ENCODE data around the gene ZSWIM1. TPM values are rescaled to one million over a fixed set of nuclear protein-coding genes. Genes with fewer than 3 reads are reported as not detected.

The ZSWIM1 gene
- total and polyA plus RNA-seq, 10 of the 15 experiments (the other 5 are each of a cell fraction or from before 2014, with no cell fraction given) = 2.4 to 16.0 (median 9.8) TPM

- TF ChIP-seq ZBTB4 (CRISPR knock-in tag; IDR thresholded peaks at IDR 0.05) (no peak), ASH2L (IDR thresholded peaks at IDR 0.05; ENCODE audit: borderline replicate concordance, low read depth) (no peak), TCF12 (IDR thresholded peaks at IDR 0.05; ENCODE audit: low read depth, low read length) (peak; percentile 62; the same call in 1 of the 2 replicates), CREB1 (IDR thresholded peaks at IDR 0.05; ENCODE audit: low read depth) (peak; percentile 83), CBFB (IDR thresholded peaks at IDR 0.05; ENCODE audit: low read depth) (peak; percentile 39; the same call in 1 of the 2 replicates), POLR2AphosphoS5 (IDR thresholded peaks at IDR 0.05; ENCODE audit: low read length) (peak; percentile 96), TCF7 (IDR thresholded peaks at IDR 0.05; ENCODE audit: borderline replicate concordance) (no peak), DPF2 (IDR thresholded peaks at IDR 0.05) (peak; percentile 100), TCF3 (IDR thresholded peaks at IDR 0.05; ENCODE audit: borderline replicate concordance, insufficient read depth, low read depth, low read length) (no peak), TBL1XR1 (IDR thresholded peaks at IDR 0.05; ENCODE audit: low read depth, low read length) (0 out of 2 replicates have a peak, but pooled peaks have one; percentile 16), CEBPB (IDR thresholded peaks at IDR 0.05; ENCODE audit: borderline replicate concordance in 1 of 2, low read depth in 2 of 2, low read length in 2 of 2) (no peak), FOXM1 (IDR thresholded peaks at IDR 0.05; ENCODE audit: low read depth, low read length) (peak; percentile 47; the same call in 1 of the 2 replicates), RFX5 (IDR thresholded peaks at IDR 0.05; ENCODE audit: low read depth, low read length) (no peak), SRF (IDR thresholded peaks at IDR 0.05; ENCODE audit: low read depth in 2 of 2, low read length in 2 of 2) (peak in 1 of 2 experiments; percentile 34; a peak in 1 of 4 replicates), RB1 (IDR thresholded peaks at IDR 0.05; ENCODE audit: borderline replicate concordance) (peak; percentile 11; the same call in 1 of the 2 replicates), FOS (IDR thresholded peaks at IDR 0.05; ENCODE audit: borderline replicate concordance, extremely low read depth, insufficient read length) (peak; percentile 97), SIX5 (IDR thresholded peaks at IDR 0.05; ENCODE audit: low read depth, low read length, severe bottlenecking) (no peak), ATF2 (IDR thresholded peaks at IDR 0.05; ENCODE audit: low read length) (no peak), HDAC6 (IDR thresholded peaks at IDR 0.05; ENCODE audit: unreplicated experiment) (no peak), E2F4 (IDR thresholded peaks at IDR 0.05; ENCODE audit: low read depth, low read length) (peak; percentile 39; the same call in 1 of the 2 replicates), RAD51 (IDR thresholded peaks at IDR 0.05) (no peak), SREBF2 (IDR thresholded peaks at IDR 0.05; ENCODE audit: low read length) (no peak), PAX8 (IDR thresholded peaks at IDR 0.05) (no peak; the same call in 1 of the 2 replicates)
Measured at GRCh38 chr20:45857114-45857881, 23.7 kb upstream of the ZSWIM1 start, which contains the start of the genes ACOT8 and ZSWIM3 (continued).

All from GM12878 (cell line).